Prostate gland (tissue), 2 donors: ENCODE results near the gene GAB2.

ENCODE experiments used
- CTCF ChIP-seq, 4 experiments: fragments of 200-600 bp in 2 of 4; fragments of 450-650 bp in 2 of 4; sonication (generic) in 2 of 4; IDR thresholded peaks; 1 replicate in 3 of 4; 2 replicates in 1 of 4; pipeline ENCODE4 v1.5.1; 2016 to 2019; ENCODE audit warnings: antibody characterized with exemption in 4 of 4, mild to moderate bottlenecking in 2 of 4, moderate library complexity in 2 of 4
- POLR2A ChIP-seq: fragments of 450-650 bp; IDR thresholded peaks from one replicate; pipeline ENCODE4 v1.6.1; 2016; ENCODE audit warnings: antibody characterized with exemption, mild to moderate bottlenecking
- POLR2AphosphoS5 ChIP-seq: sonication (generic); formaldehyde crosslinking; IDR thresholded peaks from one replicate; pipeline ENCODE4 v1.6.1; 2017; ENCODE audit warnings: antibody characterized with exemption

GRCh38 chr11:78312712-78313111 lies 104.9 kb downstream of the GAB2 start:
- TF ChIP-seq CTCF (IDR thresholded peaks at IDR 0.05) (no peak), POLR2A (no peak), POLR2AphosphoS5 (no peak)
